Measurements from ENCODE around the gene SLC22A14. TPM values are rescaled to one million over a fixed set of nuclear protein-coding genes. Genes with fewer than 3 reads are reported as not detected.

SLC22A14 gene
- total RNA-seq, 1 donor from 2014 or later, result 0.93 TPM

GRCh38 chr3:38312356-38312755, 30.3 kb downstream of the SLC22A14 start:
- peaks cover 8% of the 10 kb centered on the region for H3K4me1 Mint-ChIP-seq (ENCODE audit: low read depth, unreplicated experiment)
- no peak for TF ChIP-seq CTCF (IDR thresholded peaks at IDR 0.05; ENCODE audit: partially characterized antibody, unreplicated experiment)
- H3K9me3 Mint-ChIP-seq (ENCODE audit: unreplicated experiment), result peaks cover 1% of the 10 kb centered on the region
- peaks cover 4% of the 10 kb centered on the region for H3K36me3 Mint-ChIP-seq (ENCODE audit: unreplicated experiment)
- H3K27me3 Mint-ChIP-seq (ENCODE audit: unreplicated experiment), result peaks cover 5% of the 10 kb centered on the region
- DNase-seq, result no peak
- no peak overlapping the region for H3K27ac Mint-ChIP-seq (ENCODE audit: unreplicated experiment)
- H3K4me3 Mint-ChIP-seq (ENCODE audit: unreplicated experiment), result no peak overlapping the region

GRCh38 chr3:38313263-38313662, 31.2 kb downstream of the SLC22A14 start:
- Mint-ChIP-seq H3K27ac (ENCODE audit: unreplicated experiment) (no peak overlapping the region), H3K4me1 (ENCODE audit: low read depth, unreplicated experiment) (peaks cover 8% of the 10 kb centered on the region), H3K36me3 (ENCODE audit: unreplicated experiment) (peaks cover 4% of the 10 kb centered on the region), H3K4me3 (ENCODE audit: unreplicated experiment) (no peak overlapping the region), H3K9me3 (ENCODE audit: unreplicated experiment) (peaks cover 1% of the 10 kb centered on the region), H3K27me3 (ENCODE audit: unreplicated experiment) (peaks cover 5% of the 10 kb centered on the region)
- no peak for TF ChIP-seq CTCF (IDR thresholded peaks at IDR 0.05; ENCODE audit: partially characterized antibody, unreplicated experiment)
- no peak for DNase-seq

- peaks cover 4% of the 10 kb centered on the region for H3K36me3 Mint-ChIP-seq (ENCODE audit: unreplicated experiment)
- peaks cover 5% of the 10 kb centered on the region for H3K27me3 Mint-ChIP-seq (ENCODE audit: unreplicated experiment)
- H3K4me3 Mint-ChIP-seq (ENCODE audit: unreplicated experiment), result no peak overlapping the region
- no peak overlapping the region for H3K27ac Mint-ChIP-seq (ENCODE audit: unreplicated experiment)
- peaks cover 1% of the 10 kb centered on the region for H3K9me3 Mint-ChIP-seq (ENCODE audit: unreplicated experiment)
- peaks cover 8% of the 10 kb centered on the region for H3K4me1 Mint-ChIP-seq (ENCODE audit: low read depth, unreplicated experiment)
- DNase-seq, result no peak
- no peak for TF ChIP-seq CTCF (IDR thresholded peaks at IDR 0.05; ENCODE audit: partially characterized antibody, unreplicated experiment)
Observed at GRCh38 chr3:38313695-38314094, 31.6 kb downstream of the SLC22A14 start.

GRCh38 chr3:38314112-38314763, 32.1 kb downstream of the SLC22A14 start:
- DNase-seq, result no peak
- H3K36me3 Mint-ChIP-seq (ENCODE audit: unreplicated experiment), result peaks cover 4% of the 10 kb centered on the region
- TF ChIP-seq CTCF (IDR thresholded peaks at IDR 0.05; ENCODE audit: partially characterized antibody, unreplicated experiment), result no peak
- no peak overlapping the region for H3K4me3 Mint-ChIP-seq (ENCODE audit: unreplicated experiment)
- peaks cover 1% of the 10 kb centered on the region for H3K9me3 Mint-ChIP-seq (ENCODE audit: unreplicated experiment)
- peaks cover 8% of the 10 kb centered on the region for H3K4me1 Mint-ChIP-seq (ENCODE audit: low read depth, unreplicated experiment)
- H3K27ac Mint-ChIP-seq (ENCODE audit: unreplicated experiment), result no peak overlapping the region
- peaks cover 5% of the 10 kb centered on the region for H3K27me3 Mint-ChIP-seq (ENCODE audit: unreplicated experiment)

GRCh38 chr3:38314764-38315487, 32.8 kb downstream of the SLC22A14 start:
- no peak for DNase-seq
- H3K4me3 Mint-ChIP-seq (ENCODE audit: unreplicated experiment), result no peak overlapping the region
- H3K36me3 Mint-ChIP-seq (ENCODE audit: unreplicated experiment), result peaks cover 4% of the 10 kb centered on the region
- TF ChIP-seq CTCF (IDR thresholded peaks at IDR 0.05; ENCODE audit: partially characterized antibody, unreplicated experiment), result no peak
- H3K27me3 Mint-ChIP-seq (ENCODE audit: unreplicated experiment), result peaks cover 3% of the 10 kb centered on the region
- H3K9me3 Mint-ChIP-seq (ENCODE audit: unreplicated experiment), result peaks cover 1% of the 10 kb centered on the region
- H3K27ac Mint-ChIP-seq (ENCODE audit: unreplicated experiment), result no peak overlapping the region
- H3K4me1 Mint-ChIP-seq (ENCODE audit: low read depth, unreplicated experiment), result peaks cover 8% of the 10 kb centered on the region

All from glutamatergic neuron (in vitro differentiated cells).